ENCODE results near the gene TMCC1. TPM values are rescaled to one million over a fixed set of nuclear protein-coding genes. Genes with fewer than 3 reads are reported as not detected.
"Not testable (repeated sequence)": the region's sequence is repeated elsewhere in the genome, so short reads cannot be mapped to it uniquely, and the experiment has no call there.

Gene TMCC1
- total RNA-seq, 2 donors from 2014 or later = 10.1 to 13.2 TPM

GRCh38 chr3:129758306-129758705 is 135.2 kb downstream of the TMCC1 start:
- DNase-seq = no peak
- intact Hi-C loops (cut with DNase I) = no loop called here
- Histone ChIP-seq H3K27ac (no peak overlapping the region), H3K27me3 (no peaks in the 10 kb centered on the region), H3K4me3 (no peak overlapping the region), H3K4me1 (no peaks in the 10 kb centered on the region), H3K9me3 (no peaks in the 10 kb centered on the region), H3K36me3 (replicated peaks in 1 of 2; ENCODE audit: insufficient read depth in 1 of 2, low read depth in 2 of 2) (no peaks in the 10 kb centered on the region)
- no peak for TF ChIP-seq POLR2A (IDR thresholded peaks at IDR 0.05)
- no peak for TF ChIP-seq CTCF (IDR thresholded peaks at IDR 0.05)
- ATAC-seq = no peak
- WGBS, 2 donors = 83 to 94% methylated on average over 2 of the region's 2 CpGs

GRCh38 chr3:129756871-129757270 is 136.6 kb downstream of the TMCC1 start:
- Histone ChIP-seq H3K36me3 (replicated peaks in 1 of 2; ENCODE audit: insufficient read depth in 1 of 2, low read depth in 2 of 2) (no peaks in the 10 kb centered on the region), H3K4me3 (no peak overlapping the region), H3K9me3 (no peaks in the 10 kb centered on the region), H3K27ac (no peak overlapping the region), H3K4me1 (no peaks in the 10 kb centered on the region), H3K27me3 (no peaks in the 10 kb centered on the region)
- peak in 1 of 4 donors; percentile 15 for DNase-seq
- WGBS, 2 donors = 92 to 97% methylated on average over 1 of the region's 1 CpG
- intact Hi-C loops (cut with DNase I) = no loop called here
- no peak for ATAC-seq
- TF ChIP-seq POLR2A (IDR thresholded peaks at IDR 0.05) (no peak), CTCF (IDR thresholded peaks at IDR 0.05) (no peak)

GRCh38 chr3:129751105-129751504 is 142.4 kb downstream of the TMCC1 start:
- intact Hi-C loops (cut with DNase I); DNase-seq; ATAC-seq: not testable (repeated sequence)

GRCh38 chr3:129749692-129750091 is 143.8 kb downstream of the TMCC1 start:
- ATAC-seq = no peak
- Histone ChIP-seq H3K27me3 (no peaks in the 10 kb centered on the region), H3K36me3 (replicated peaks in 1 of 2; ENCODE audit: insufficient read depth in 1 of 2, low read depth in 2 of 2) (no peaks in the 10 kb centered on the region), H3K27ac (no peak overlapping the region), H3K9me3 (no peaks in the 10 kb centered on the region), H3K4me1 (no peaks in the 10 kb centered on the region), H3K4me3 (no peak overlapping the region)
- no peak for TF ChIP-seq CTCF (IDR thresholded peaks at IDR 0.05)
- TF ChIP-seq POLR2A (IDR thresholded peaks at IDR 0.05) = no peak
- intact Hi-C loops (cut with DNase I) = no loop called here
- DNase-seq = no peak

More at GRCh38 chr3:129751105-129751504, 142.4 kb downstream of the TMCC1 start:
- H3K4me3 ChIP-seq; H3K27me3 ChIP-seq; H3K4me1 ChIP-seq; H3K9me3 ChIP-seq; H3K36me3 ChIP-seq (replicated peaks in 1 of 2; ENCODE audit: insufficient read depth in 1 of 2, low read depth in 2 of 2); H3K27ac ChIP-seq: not testable (repeated sequence)
- WGBS, 2 donors = 71 to 74% methylated on average over 2 of the region's 2 CpGs

- no peak for DNase-seq
- H3K4me1 ChIP-seq = no peaks in the 10 kb centered on the region
- no peak for ATAC-seq
- no peak for TF ChIP-seq POLR2A (IDR thresholded peaks at IDR 0.05)
- no peak for TF ChIP-seq CTCF (IDR thresholded peaks at IDR 0.05)
- 91 to 94% methylated on average over 3 of the region's 3 CpGs for WGBS, 2 donors
- no peaks in the 10 kb centered on the region for H3K36me3 ChIP-seq (replicated peaks in 1 of 2; ENCODE audit: insufficient read depth in 1 of 2, low read depth in 2 of 2)
- no peaks in the 10 kb centered on the region for H3K9me3 ChIP-seq
- H3K4me3 ChIP-seq = no peak overlapping the region
- no peaks in the 10 kb centered on the region for H3K27me3 ChIP-seq
- intact Hi-C loops (cut with DNase I) = no loop called here
- H3K27ac ChIP-seq = no peak overlapping the region
These were observed 145.5 kb downstream of the TMCC1 start for GRCh38 chr3:129747992-129748391.
